Measurements from ENCODE around the gene FAM171A1.
A peak's percentile ranks its signal among the peaks of the same experiment; 100 is the strongest.

The FAM171A1 gene

GRCh38 chr10:15265056-15265455 lies 106.0 kb downstream of the FAM171A1 start:
- no peaks in the 10 kb centered on the region for H3K36me3 ChIP-seq (ENCODE audit: low read depth)
- H3K4me3 ChIP-seq (ENCODE audit: severe bottlenecking), result no peak overlapping the region
- no peaks in the 10 kb centered on the region for H3K4me1 ChIP-seq (ENCODE audit: insufficient read depth, poor library complexity, severe bottlenecking)
- ATAC-seq (ENCODE audit: low read depth) (no peak), DNase-seq (ENCODE audit: low spot score) (no peak)
- H3K27me3 ChIP-seq (ENCODE audit: insufficient read depth, poor library complexity, severe bottlenecking), result no peaks in the 10 kb centered on the region
- no peak overlapping the region for H3K27ac ChIP-seq (ENCODE audit: poor library complexity, severe bottlenecking)
- TF ChIP-seq CTCF (IDR thresholded peaks at IDR 0.05; ENCODE audit: poor library complexity, severe bottlenecking), result no peak
- no peaks in the 10 kb centered on the region for H3K9me3 ChIP-seq (ENCODE audit: severe bottlenecking)

- H3K27me3 ChIP-seq (ENCODE audit: insufficient read depth, poor library complexity, severe bottlenecking), result no peaks in the 10 kb centered on the region
- TF ChIP-seq CTCF (IDR thresholded peaks at IDR 0.05; ENCODE audit: poor library complexity, severe bottlenecking), result no peak
- ATAC-seq (ENCODE audit: low read depth), result no peak
These were observed 107.3 kb downstream of the FAM171A1 start for GRCh38 chr10:15263657-15264323.

GRCh38 chr10:15262036-15262713 lies 108.9 kb downstream of the FAM171A1 start:
- peak; percentile 26 for TF ChIP-seq CTCF (IDR thresholded peaks at IDR 0.05; ENCODE audit: poor library complexity, severe bottlenecking)
- Histone ChIP-seq H3K36me3 (ENCODE audit: low read depth) (no peaks in the 10 kb centered on the region), H3K9me3 (ENCODE audit: severe bottlenecking) (no peaks in the 10 kb centered on the region), H3K4me1 (ENCODE audit: insufficient read depth, poor library complexity, severe bottlenecking) (no peaks in the 10 kb centered on the region), H3K4me3 (ENCODE audit: severe bottlenecking) (no peak overlapping the region), H3K27me3 (ENCODE audit: insufficient read depth, poor library complexity, severe bottlenecking) (no peaks in the 10 kb centered on the region), H3K27ac (ENCODE audit: poor library complexity, severe bottlenecking) (no peak overlapping the region)
- DNase-seq (ENCODE audit: low spot score) (no peak), ATAC-seq (ENCODE audit: low read depth) (peak; percentile 62; the same call in 1 of the 3 replicates)

More at GRCh38 chr10:15263657-15264323, 107.3 kb downstream of the FAM171A1 start:
- Histone ChIP-seq H3K9me3 (ENCODE audit: severe bottlenecking) (no peaks in the 10 kb centered on the region), H3K4me1 (ENCODE audit: insufficient read depth, poor library complexity, severe bottlenecking) (no peaks in the 10 kb centered on the region), H3K27ac (ENCODE audit: poor library complexity, severe bottlenecking) (no peak overlapping the region), H3K36me3 (ENCODE audit: low read depth) (no peaks in the 10 kb centered on the region), H3K4me3 (ENCODE audit: severe bottlenecking) (no peak overlapping the region)
- no peak for DNase-seq (ENCODE audit: low spot score)

GRCh38 chr10:15259136-15259535 lies 112.0 kb downstream of the FAM171A1 start:
- H3K4me3 ChIP-seq (ENCODE audit: severe bottlenecking), result no peak overlapping the region
- no peak for TF ChIP-seq CTCF (IDR thresholded peaks at IDR 0.05; ENCODE audit: poor library complexity, severe bottlenecking)
- DNase-seq (ENCODE audit: low spot score) (no peak), ATAC-seq (ENCODE audit: low read depth) (no peak)
- no peaks in the 10 kb centered on the region for H3K9me3 ChIP-seq (ENCODE audit: severe bottlenecking)
- H3K36me3 ChIP-seq (ENCODE audit: low read depth), result no peaks in the 10 kb centered on the region
- no peaks in the 10 kb centered on the region for H3K27me3 ChIP-seq (ENCODE audit: insufficient read depth, poor library complexity, severe bottlenecking)
- no peak overlapping the region for H3K27ac ChIP-seq (ENCODE audit: poor library complexity, severe bottlenecking)
- H3K4me1 ChIP-seq (ENCODE audit: insufficient read depth, poor library complexity, severe bottlenecking), result no peaks in the 10 kb centered on the region

- no peaks in the 10 kb centered on the region for H3K27me3 ChIP-seq (ENCODE audit: insufficient read depth, poor library complexity, severe bottlenecking)
- DNase-seq (ENCODE audit: low spot score) (no peak), ATAC-seq (ENCODE audit: low read depth) (no peak)
- no peaks in the 10 kb centered on the region for H3K9me3 ChIP-seq (ENCODE audit: severe bottlenecking)
- no peak overlapping the region for H3K27ac ChIP-seq (ENCODE audit: poor library complexity, severe bottlenecking)
- H3K4me3 ChIP-seq (ENCODE audit: severe bottlenecking), result no peak overlapping the region
- TF ChIP-seq CTCF (IDR thresholded peaks at IDR 0.05; ENCODE audit: poor library complexity, severe bottlenecking), result no peak
- H3K4me1 ChIP-seq (ENCODE audit: insufficient read depth, poor library complexity, severe bottlenecking), result no peaks in the 10 kb centered on the region
- no peaks in the 10 kb centered on the region for H3K36me3 ChIP-seq (ENCODE audit: low read depth)
These were observed 112.8 kb downstream of the FAM171A1 start for GRCh38 chr10:15258255-15258654.
